Measurements from ENCODE around the gene TSPAN5.
"Not testable (repeated sequence)": the region's sequence is repeated elsewhere in the genome, so short reads cannot be mapped to it uniquely, and the experiment has no call there.

The TSPAN5 gene

DNA sequence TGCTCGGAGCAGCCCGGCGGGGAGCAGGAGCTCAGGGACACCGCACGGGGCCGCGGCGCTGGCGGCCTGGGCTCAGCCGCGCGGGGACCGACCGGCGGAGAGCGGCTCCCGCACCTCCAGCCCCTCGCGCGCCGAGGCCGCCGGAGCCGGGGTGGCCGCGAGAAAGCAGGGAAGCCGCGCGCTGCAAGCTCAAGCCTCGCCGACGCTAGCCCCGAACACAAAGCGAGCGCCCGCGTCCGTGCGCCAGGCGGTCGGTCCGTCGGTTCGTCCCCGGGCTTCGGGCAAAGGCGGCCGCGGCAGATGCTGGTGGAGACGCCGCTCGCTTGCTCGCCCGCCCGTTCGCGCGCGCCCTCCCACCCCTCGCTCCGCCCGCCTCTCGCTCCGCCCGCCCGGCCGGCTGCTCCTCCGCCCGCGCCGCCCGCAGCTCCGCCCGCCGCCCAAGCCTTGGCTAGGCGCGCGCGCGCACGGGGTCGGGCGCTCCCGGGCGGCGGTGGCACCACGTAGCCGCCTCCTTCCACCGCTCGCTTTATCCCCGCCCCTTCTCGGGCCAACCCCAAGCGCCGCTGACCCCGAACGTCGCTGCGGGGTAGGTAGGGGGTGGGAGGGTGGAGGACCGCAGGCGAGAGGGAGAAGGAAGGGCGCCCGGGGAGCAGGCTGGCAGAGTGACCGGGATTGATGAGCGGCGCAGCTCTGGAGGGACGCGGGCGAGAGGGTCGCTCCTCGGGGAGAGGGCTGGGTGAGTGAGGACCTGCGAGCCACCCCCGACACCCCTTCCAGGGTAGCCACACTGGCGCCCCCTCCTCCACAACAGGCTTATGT lies at the start of gene TSPAN5:
Gene TSPAN5, minus strand, starts transcription at position 325 of the 819 bp plus-strand sequence.
- peak; percentile 86 for DNase-seq (ENCODE audit: low spot score)

DNA sequence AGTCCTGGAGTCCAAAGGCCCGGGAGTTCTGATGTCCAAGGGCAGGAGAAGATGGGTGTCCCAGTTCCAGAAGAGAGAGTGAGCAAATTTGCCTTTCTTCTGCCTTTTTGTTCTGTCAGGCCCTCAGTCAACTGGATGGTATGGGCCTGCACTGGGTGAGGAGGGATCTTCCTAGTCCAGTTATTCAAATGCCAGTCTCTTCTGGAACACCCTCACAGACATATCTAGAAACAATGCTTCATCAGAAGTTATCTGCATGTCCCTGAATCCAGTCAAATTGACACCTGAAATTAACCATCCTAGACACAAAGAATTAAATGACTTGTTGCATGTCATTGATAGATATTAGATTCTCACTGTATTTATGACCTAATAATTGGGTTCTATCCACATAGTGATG lies 48.5 kb upstream of the TSPAN5 start:
- DNase-seq (ENCODE audit: low spot score): no peak

DNA sequence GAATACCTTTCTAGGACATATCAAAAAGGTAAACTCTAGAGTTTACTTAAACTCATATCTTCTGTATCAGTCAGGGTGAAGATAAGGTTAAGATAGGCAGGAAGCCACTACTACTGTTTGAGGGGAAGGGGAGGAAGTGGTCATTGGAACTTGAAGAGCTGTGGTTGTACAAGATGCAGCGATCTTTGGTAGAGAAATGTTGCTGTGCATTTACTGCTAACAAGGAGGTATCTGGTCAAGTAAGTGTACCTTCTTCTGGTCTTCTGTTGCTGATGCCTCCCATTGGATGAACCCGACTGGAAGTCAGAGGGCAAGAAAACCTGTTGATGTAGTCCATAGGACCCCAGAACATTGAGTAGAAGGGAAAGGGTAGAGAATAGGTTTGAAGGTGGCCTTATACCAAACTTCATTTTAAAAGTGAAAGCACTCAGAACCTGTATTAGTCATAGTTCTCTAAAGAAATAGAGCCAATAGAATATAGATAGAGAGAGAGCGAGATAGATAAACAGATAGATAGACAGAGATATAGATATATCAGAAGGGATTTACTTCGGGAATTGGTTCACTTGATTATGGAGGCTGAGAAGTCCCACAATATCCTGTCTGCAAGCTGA lies 47.9 kb upstream of the TSPAN5 start:
- no peak for DNase-seq (ENCODE audit: low spot score)

DNA sequence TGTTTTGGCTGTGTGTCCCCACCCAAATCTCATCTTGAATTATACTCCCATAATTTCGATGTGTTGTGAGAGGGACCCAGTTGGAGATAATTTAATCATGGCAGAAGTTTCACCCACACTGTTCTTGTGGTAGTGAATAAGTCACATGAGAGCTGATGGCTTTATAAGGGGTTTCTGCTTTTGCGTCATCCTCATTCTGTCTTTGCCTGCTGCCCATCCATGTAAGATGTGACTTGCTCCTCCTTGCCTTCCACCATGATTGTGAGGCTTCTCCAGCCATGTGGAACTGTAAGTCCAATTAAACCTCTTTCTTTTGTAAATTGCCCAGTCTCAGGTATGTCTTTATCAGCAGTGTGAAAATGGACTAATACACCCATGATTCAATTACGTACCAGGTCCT lies 47.2 kb upstream of the TSPAN5 start:
- DNase-seq (ENCODE audit: low spot score): not testable (repeated sequence)

DNA sequence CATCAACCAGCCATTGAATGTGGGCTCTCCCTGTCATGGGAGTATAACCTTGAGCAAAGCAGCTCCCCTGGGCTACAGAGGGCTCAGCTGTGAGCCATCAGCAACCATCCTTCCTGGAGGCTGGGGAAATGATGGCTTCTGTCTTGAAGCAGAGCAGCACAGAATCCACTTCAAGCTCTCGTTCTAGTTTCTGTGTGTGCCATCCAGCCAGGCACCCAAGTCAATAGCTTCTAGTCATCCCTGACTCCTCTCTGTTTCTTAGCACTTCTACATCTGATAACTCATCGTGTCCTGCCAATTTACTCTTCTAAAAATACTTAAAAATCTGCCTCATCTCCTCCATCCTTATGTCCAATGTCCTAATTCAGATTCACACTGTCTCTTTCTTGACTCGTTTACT lies 42.2 kb upstream of the TSPAN5 start:
- DNase-seq (ENCODE audit: low spot score): no peak

DNA sequence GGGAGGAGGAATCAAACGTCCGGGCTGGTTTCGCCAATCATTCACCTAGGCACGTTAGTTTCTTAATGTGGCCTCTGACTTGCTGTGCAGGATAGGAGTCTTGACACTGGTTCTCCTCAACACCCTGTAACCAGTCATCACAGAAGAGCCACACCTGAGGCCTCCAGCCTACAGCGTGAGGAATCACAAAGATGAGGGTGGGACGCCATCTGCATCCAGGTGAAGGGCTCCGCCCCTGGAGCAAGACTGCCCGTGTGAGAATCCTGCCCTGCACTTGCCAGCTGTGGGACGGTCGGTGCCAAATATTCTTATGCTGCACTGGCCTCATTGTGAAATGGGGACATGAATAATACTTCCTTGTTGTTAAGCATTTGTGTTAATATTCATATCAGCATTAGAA lies 35.7 kb upstream of the TSPAN5 start:
- no peak for DNase-seq (ENCODE audit: low spot score)

DNA sequence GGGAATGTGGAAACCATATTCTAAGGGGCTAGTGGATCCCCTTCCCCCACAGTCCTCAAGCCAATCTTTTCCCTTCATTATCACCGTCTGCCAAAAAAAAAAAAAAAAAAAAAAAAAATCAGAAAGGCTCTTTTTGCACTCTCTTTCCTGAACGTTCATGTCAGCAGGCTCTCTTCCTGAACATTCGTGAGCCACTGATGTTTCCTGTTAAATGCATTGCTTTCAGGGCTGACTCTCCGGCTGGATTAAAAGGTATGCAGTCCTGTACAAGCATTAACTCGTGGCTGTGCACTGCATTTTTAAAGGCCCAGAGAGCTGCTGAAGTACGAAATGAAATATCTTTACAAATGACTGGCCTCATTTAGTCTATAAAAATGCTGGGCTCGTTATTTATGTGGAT lies 34.0 kb upstream of the TSPAN5 start:
- DNase-seq (ENCODE audit: low spot score): no peak

DNA sequence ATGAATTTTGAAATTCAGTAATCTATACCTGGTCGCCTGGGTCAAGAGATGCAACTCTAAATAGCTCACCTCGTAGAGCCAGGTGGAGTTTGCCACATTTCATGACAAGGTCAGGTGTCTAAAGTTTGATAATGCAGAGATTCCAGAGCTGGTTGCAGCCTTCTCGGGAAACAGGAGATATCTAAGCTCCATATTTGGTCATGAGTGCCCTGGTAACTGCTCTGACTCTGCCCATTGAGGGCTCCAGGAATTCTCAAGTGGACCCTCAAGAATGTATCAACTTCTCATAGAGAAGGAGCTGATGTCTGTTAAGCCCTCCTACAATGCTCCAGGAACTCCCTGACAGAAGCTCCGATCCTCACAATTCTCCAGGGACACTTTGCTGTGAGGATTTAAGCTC lies 33.2 kb upstream of the TSPAN5 start:
- no peak for DNase-seq (ENCODE audit: low spot score)

DNA sequence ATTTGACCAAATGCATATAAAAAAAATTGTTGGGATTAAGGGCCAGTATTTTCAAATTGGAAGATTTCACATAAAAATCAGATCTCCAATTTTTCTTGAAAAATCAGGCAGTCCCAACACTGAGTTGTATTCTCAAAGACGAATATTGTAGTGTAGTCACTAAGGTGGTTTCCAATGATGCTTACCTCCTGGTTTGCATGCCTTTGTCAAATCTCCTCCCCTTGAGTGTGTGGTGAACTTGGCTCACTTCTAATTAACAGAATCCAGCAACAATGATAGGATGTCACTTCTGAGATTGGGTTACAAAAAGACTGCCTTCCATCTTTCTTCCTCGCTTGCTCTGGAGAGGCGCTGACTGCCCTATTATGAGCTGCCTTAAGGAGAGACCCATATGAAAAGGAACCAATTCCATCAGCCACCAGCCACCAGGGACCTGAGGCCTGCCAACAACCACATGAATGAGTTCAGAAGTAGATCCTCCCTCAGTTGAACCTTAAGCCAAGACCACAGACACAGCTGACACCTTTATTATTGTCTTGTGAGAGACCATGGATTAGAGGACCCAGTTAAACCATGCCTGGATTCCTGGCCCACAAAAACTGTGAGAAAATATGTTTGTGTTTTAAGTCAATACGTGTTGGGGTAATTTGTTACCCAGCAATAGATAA lies 31.2 kb upstream of the TSPAN5 start:
- no peak for DNase-seq (ENCODE audit: low spot score)

DNA sequence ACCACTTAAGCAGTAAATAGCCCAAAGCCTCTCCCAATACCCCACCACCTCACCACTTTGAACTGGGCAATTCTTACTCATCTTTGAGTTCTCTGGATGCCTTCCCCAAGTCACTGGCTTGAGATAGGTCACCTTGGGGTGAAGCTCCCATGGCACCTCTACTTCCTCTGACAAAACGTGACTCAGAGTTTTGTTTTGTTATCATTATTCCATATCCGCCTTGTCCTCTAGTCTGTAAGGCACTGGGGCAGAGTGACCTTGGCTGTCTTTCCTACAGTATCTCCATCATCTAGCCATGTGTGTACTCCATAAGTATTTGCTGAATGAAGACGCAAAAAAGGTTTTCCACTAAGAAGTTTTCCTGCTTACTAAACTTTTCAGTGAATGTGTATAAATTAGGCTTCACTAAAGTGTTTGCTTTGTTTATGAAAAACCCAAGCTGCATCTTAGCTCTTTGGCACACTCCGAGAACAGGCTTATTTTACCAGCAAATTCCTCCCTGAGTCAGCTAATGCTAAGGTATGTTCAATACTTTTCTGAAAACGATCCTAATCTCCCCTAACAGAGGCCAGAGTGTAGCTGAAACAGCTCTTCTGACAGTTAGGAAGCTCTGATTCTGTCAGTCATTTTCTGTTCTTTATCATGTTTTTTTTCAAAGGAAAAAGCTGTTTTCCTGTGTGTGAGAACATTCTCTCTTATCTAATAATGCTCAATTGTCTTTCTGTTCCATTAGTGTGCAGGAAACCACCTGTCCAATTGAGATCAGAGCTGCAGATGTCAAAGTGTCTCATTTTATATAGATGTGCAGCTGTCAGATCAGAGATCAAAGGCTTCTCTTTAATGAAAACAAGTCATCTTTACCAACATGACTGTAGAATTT lies 30.2 kb upstream of the TSPAN5 start:
- no peak for DNase-seq (ENCODE audit: low spot score)

DNA sequence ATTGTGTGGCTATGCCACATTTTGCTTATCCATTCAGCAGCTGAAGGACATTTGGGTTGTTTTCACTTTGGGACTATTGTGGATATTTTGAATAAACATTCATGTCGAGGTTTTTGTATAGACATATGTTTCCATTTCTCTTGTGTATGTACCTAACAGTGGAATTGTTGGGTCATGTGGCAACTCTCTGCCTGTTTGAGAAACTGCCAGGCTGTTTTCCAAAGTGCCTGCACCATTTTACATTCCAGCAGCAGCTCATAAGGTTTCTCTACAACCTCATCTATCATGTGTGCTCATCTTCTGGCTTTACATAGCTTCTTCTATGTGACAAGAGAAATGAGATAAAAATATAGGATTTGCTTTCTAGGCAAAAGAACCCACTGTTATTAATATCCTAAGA lies 29.5 kb upstream of the TSPAN5 start:
- DNase-seq (ENCODE audit: low spot score): no peak

DNA sequence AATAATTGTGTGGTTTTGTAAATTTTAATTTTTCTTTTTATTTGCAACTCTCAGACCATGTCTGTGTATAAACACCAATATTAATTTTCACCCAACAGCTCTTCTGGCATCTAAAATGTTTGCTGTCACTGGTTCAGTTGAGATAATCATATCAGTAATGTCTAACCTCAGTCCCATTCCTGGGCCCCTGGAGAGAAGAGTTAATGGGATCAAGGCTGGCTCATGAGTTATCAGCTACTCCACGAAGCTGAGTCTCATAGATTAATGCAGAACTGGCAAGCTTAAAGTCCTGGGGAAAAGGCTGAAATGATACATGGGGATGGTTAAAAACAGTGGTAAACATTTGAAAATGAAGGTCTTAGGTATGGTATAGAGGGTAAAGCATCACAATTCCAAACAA lies 28.4 kb upstream of the TSPAN5 start:
- no peak for DNase-seq (ENCODE audit: low spot score)

DNA sequence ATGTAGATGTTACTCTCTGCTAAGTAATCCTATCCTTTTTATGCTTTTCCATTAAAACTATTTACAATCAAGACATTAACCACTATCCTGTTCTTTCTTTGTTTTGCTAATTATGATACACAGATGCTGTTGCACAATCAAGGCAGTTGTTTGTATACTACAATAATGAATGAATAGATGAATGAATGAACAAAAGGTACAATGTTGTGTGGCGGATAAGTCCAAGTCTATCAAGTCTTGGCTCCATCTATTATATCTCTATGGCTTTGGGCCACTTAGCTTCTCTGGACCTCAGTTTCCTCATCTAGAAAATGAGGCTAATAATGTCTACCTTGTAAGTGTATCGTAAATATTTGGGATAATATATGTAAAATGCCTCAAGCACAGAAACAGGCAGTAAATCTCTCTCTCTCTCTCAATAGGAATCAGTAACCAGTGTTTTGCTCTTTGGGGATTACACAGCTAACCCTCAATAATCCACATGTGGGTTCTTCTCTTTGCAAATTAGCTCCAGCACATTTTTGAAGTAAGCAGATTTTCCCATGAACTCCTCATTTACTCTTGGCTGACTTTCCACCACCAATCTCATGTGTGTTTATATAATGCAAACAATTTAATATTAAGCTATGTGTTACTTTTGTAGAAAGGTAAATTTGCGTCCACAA lies 27.8 kb upstream of the TSPAN5 start:
- no peak for DNase-seq (ENCODE audit: low spot score)

DNA sequence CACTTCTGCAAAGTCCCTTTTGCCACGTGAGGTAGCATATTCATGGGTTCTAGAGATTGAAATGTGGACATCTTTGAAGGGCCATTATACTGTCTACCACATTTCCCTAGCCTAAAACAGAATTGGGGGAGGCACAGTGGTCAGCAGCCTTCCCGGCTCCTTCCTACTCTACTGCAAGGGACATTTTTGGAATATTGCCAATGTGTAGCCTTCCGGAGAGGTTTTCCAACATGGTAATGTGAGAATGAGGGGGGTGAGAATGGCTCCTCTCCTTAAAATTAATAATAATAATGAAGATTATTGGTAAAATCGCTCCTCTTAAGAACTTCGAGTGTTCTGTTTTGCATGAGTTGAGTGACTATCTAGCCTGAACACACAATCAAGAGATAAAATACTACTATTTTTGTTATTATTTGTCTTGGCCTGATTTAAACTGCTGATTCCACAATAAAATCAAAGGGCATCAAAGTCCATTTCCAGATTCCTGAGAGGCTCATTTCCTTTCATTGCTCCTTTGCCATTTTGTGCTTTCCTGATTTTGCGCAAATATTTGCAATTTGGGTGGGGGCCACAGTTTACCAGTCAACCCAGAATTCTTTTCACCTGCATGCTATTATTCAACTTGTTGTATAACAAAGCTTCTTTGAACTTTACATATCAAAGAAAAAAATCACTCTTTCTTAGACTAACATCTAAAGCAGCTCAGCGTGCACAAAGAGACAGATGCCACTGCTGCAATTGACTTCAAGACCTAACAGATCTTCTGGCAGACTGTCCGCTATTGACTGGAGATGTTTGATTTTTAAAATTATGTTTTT lies 27.0 kb upstream of the TSPAN5 start:
- DNase-seq (ENCODE audit: low spot score): no peak

DNA sequence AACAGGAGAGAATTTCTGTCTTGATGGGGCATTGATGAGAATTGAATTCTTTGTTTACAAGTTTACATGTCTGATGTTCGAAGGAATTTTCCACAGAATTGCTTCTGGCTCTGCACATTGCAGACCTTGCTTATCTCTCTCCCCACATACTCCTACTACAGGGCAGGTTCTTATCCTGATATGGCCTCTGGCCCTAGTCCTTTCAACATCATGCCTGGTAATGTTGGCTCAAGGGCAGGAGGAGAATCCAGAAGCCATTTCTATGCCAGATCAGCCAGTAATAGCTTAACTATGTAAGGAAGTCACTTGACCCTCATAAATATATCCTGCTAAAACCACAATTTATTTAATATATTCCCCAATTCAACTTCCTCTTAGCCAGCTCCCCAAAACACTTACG lies 24.3 kb upstream of the TSPAN5 start:
- no peak for DNase-seq (ENCODE audit: low spot score)

DNA sequence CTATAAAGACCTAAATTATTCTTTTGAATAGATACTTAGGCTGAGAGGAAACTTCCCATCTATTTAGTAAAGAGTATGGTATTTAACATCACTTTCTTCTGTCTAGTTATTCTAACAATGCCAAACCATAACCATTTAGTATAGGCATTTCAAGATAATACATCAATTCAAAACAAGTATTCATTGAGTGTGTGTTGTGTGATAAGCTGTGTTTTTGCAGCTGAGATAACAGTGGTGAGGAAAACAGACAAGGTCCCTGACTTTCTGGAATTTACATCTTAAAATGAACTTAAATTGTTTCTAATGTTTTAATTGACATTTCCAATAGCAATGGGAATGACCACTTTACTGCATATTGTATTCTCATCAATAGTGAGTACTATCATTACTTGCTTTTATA lies 22.4 kb upstream of the TSPAN5 start:
- no peak for DNase-seq (ENCODE audit: low spot score)

DNA sequence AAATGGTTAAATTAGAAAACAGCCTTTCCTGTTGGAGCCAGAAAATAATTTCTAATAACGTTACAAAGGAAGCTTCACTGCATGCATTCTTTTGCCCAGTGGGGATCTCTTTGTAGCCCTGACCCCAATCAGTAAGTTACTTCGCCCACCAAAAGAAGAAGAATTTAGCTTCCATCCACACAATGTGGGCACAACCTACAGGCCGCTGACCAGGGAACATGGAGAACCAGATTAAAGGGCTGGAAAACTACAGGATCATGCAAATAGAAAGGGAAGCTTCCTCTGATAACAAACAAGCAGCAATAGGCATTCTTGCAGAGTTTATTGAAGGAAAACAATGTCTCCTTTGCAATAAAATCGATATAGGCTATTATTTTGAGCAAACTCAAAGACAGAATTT lies 21.3 kb upstream of the TSPAN5 start:
- no peak for DNase-seq (ENCODE audit: low spot score)

DNA sequence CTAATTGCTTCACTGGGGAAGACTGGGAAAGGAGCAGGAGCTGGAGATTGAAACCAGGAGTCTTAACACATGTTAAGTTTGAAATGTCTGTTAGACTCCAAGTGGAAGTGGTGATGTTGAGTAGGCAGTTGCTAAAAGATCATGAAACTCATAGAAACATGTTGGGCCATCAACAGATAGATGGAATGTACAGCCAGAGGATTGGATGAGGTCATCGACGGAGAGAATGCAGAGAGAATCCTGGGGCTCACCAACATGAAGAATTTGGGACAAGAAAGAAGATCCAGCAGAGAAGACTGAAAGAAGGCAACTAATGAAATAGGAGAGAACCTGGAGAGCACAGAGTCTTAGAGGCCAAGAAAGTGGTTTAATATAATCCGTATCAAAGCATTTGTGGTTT lies 19.4 kb upstream of the TSPAN5 start:
- DNase-seq (ENCODE audit: low spot score): no peak

DNA sequence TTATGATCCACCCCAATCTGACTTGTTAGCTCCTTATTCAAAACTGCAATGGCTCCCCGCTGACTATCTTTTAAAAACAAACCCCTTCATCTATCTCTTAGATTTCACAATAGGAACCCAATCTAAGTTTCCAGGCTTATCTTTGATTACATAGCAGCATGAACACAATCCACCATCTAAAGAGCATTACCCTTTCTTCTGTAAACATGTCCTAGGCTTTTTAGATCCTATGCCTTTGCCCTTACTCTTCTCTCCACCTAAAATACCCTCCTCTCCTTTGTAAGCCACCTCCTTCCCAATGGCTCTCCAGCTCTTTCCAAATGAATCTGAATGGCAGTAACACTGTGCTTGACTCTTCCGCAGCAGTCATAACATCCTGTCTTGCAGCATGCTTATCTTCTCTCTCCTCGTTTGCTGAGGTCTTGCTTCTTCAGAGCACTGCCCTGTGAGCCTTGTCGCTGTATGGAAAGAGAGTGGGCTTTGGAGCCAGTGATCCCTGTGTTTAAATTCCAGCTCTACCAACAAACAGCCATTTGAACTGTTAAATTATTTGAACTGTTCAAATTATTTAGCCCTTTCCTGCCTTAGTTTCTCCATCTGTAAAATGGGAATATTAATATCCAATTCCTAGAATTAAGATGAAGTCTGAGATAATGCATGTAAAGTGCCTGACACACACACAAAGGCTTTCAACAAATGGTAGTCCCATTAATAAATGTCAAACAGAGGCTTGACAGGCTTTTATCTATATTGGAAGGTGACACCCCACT lies 16.2 kb upstream of the TSPAN5 start:
- DNase-seq (ENCODE audit: low spot score): no peak

DNA sequence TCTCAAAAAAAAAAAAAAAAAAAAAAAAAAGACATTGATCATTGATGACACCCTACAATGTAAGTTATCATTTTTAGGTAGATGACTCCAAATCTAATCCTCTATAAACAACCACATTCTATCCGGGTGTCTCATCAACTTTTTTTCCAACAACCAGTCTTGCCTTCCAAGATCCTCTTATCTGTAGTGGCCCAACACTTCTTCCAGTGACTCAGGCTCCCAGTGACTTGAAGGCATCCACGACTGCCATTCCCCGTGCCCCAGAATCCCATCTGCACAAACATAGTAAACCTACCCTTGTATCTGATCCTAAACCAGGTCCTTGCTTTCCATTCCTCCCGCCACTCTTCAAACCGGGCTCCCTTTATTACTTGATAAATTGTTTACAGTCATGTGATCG lies 15.6 kb upstream of the TSPAN5 start:
- no peak for DNase-seq (ENCODE audit: low spot score)
